Measurements from ENCODE around the gene KRT9. TPM values are rescaled to one million over a fixed set of nuclear protein-coding genes. Genes with fewer than 3 reads are reported as not detected.
"Not testable (repeated sequence)": the region's sequence is repeated elsewhere in the genome, so short reads cannot be mapped to it uniquely, and the experiment has no call there.

KRT9 gene
- total RNA-seq, 2 experiments from 2014 or later = not detected

- Mint-ChIP-seq H3K27me3 (peaks cover 4% of the 10 kb centered on the region), H3K36me3 (no peaks in the 10 kb centered on the region), H3K9me3 (ENCODE audit: low read depth) (no peaks in the 10 kb centered on the region), H3K27ac (no peak overlapping the region), H3K4me3 (no peak overlapping the region), H3K4me1 (no peaks in the 10 kb centered on the region)
- DNase-seq (no peak), ATAC-seq (no peak)
- CTCF ChIA-PET = no interaction called here
These were observed 17.4 kb upstream of the KRT9 start for GRCh38 chr17:41589301-41589700.

GRCh38 chr17:41588126-41588810, 16.4 kb upstream of the KRT9 start:
- Mint-ChIP-seq H3K36me3 (no peaks in the 10 kb centered on the region), H3K9me3 (ENCODE audit: low read depth) (no peaks in the 10 kb centered on the region), H3K4me3 (no peak overlapping the region), H3K27me3 (peaks cover 2% of the 10 kb centered on the region), H3K4me1 (no peaks in the 10 kb centered on the region), H3K27ac (no peak overlapping the region)
- CTCF ChIA-PET = interaction anchor here (0.9 kb wide), 1 partner anchor 75 kb away, joined by 3 read pairs; no protein-coding TSS in a partner anchor
- DNase-seq (no peak), ATAC-seq (no peak)

DNA sequence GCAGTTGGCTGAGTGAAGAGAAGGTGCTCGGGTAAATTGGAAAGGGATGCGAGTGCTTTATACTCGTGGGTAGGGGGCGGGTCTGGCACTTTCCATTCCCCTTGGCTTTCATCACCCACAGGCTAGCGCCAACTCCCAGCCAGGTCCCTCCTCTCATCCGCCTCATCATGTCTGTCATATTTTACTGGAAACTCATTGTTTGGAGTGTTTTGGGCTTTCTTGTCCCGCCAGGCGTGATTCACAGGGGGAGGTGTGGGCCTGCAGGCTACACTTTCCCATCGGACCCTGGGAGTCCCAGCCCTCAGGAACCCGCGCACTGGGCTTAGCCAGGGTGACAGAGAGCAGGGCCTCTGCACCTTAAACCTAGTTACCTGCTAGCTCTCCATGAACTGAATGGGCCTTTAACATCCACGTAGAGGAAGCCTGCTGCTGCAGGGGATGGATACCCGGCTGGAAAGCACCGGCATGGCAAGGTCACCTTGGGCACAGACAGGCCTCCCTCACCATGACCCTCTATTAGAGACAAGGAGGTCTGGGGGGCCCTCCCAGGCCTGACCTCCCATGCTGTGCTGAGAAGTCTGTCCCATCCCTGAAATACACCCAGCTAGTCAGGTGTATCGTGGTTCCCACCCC, 15.1 kb upstream of the KRT9 start, which contains the start of gene KRT14:
Gene KRT14, minus strand, starts transcription at position 33 of the 633 bp plus-strand sequence. CDS start 61 bp downstream, outside the sequence.
- no peak for DNase-seq
- peaks cover 7% of the 10 kb centered on the region for H3K27me3 Mint-ChIP-seq
- no peaks in the 10 kb centered on the region for H3K4me1 Mint-ChIP-seq
- CTCF ChIA-PET = interaction anchor here (0.9 kb wide), 1 partner anchor 76 kb away, joined by 3 read pairs; no protein-coding TSS in a partner anchor
- H3K36me3 Mint-ChIP-seq = no peaks in the 10 kb centered on the region
- H3K27ac Mint-ChIP-seq = no peak within 1 kb of the TSS
- H3K4me3 Mint-ChIP-seq = no peak within 1 kb of the TSS
- no peak for ATAC-seq
- no peaks in the 10 kb centered on the region for H3K9me3 Mint-ChIP-seq (ENCODE audit: low read depth)

DNA sequence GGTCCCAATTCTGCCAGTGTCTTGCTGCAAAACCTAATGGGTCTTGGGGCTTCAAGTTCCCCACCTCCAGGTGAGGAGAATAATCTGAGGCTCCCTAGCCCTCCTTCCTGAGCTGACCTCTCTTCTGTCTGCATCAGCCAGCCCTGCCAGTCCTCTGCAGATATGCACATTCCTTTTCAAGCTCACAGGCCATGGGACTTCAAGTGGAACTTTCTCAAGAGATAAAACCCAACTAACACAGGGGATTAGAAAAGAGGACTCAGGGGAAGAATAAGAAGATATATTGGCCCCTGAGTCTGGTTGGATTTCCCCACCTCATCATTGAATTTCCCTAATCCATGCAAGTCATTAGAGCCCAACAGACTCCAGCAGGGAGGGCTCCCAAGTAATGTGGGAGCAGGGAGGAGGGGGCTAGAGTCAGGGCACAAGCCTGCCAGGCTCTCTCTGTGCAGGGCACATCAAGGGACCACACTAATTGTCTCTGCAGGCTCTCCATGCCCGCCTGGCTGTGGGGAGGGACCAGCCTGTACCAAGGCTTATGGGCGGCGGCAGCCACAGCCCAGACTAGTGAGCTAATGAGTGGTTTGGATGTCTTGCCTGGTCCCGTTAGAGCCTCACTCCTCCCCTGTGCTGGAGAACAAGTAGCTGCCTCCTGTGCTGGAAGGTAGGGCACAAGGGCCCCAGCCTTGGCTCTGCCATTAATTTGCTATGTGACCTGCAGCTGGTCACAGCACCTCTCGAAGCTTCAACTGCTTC, 13.6 kb upstream of the KRT9 start:
- Mint-ChIP-seq H3K9me3 (ENCODE audit: low read depth) (no peaks in the 10 kb centered on the region), H3K27me3 (peaks cover 14% of the 10 kb centered on the region), H3K36me3 (no peaks in the 10 kb centered on the region), H3K4me3 (no peak overlapping the region), H3K27ac (no peak overlapping the region), H3K4me1 (no peaks in the 10 kb centered on the region)
- CTCF ChIA-PET = interaction anchor here (0.7 kb wide), 1 partner anchor 63 kb away, joined by 3 read pairs; no protein-coding TSS in a partner anchor
- no peak for DNase-seq
- no peak for ATAC-seq

- H3K4me1 Mint-ChIP-seq; ATAC-seq; DNase-seq; CTCF ChIA-PET; H3K9me3 Mint-ChIP-seq (ENCODE audit: low read depth); H3K36me3 Mint-ChIP-seq; H3K4me3 Mint-ChIP-seq; H3K27ac Mint-ChIP-seq: not testable (repeated sequence)
- H3K27me3 Mint-ChIP-seq = peaks cover 21% of the 10 kb centered on the region
These were observed 12.6 kb upstream of the KRT9 start for GRCh38 chr17:41584331-41584927.

- H3K9me3 Mint-ChIP-seq (ENCODE audit: low read depth) = no peaks in the 10 kb centered on the region
- CTCF ChIA-PET = interaction anchor here (0.9 to 3.3 kb wide), 2 partner anchors 65 to 79 kb away, joined by 3 to 15 read pairs; no protein-coding TSS in a partner anchor
- no peak overlapping the region for H3K4me3 Mint-ChIP-seq
- DNase-seq = no peak
- no peaks in the 10 kb centered on the region for H3K36me3 Mint-ChIP-seq
- peaks cover 24% of the 10 kb centered on the region for H3K27me3 Mint-ChIP-seq
- no peaks in the 10 kb centered on the region for H3K4me1 Mint-ChIP-seq
- H3K27ac Mint-ChIP-seq = no peak overlapping the region
- no peak for ATAC-seq
These were observed 11.6 kb upstream of the KRT9 start for GRCh38 chr17:41583137-41584127.

DNA sequence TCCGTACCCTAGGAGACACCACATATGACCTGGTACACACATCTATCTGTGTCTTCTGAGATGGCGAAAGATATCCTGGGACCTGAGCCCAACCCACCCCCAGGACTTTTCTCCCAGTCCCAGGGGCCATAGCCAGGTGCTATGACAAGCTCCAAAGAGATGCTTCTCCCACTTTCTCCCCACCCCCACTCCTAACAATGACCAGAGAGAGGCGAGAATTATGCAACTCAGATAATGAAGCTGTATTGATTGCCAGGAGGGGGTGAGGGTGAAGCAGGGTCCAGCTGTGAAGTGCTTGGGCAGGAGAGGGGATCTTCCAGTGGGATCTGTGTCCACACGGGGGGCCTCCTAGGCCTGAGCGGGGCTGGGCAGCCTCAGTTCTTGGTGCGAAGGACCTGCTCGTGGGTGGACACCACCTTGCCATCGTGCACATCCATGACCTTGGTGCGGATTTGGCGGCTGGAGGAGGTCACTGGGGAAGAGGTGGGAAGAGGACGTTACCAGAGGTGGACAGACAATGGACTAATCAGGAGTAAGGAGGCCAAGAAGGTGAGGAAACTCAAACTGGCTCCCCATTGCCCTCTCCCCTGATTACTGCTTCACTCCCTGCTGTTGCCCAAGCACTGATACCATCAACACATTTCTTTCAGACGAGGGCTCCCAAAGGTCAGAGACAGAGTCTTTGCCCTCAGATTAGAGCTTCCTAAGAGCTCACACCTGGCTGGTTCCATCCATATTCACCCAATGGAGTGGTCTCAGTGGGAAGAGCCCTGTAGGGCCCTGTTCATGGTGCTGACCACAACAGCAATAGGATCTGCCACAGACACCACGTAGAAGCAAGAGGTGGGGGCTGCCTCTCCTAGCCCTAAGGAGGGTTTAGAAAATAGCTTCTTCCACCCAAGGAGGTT, 10.5 kb upstream of the KRT9 start:
- DNase-seq; H3K4me3 Mint-ChIP-seq; ATAC-seq; H3K9me3 Mint-ChIP-seq (ENCODE audit: low read depth); H3K27ac Mint-ChIP-seq; H3K36me3 Mint-ChIP-seq; H3K4me1 Mint-ChIP-seq: not testable (repeated sequence)
- CTCF ChIA-PET = interaction anchor here (0.9 to 3.3 kb wide), 3 partner anchors 66 to 81 kb away, joined by 3 to 15 read pairs (median 5); no protein-coding TSS in a partner anchor
- H3K27me3 Mint-ChIP-seq = peaks cover 32% of the 10 kb centered on the region

GRCh38 chr17:41581366-41582060, 9.7 kb upstream of the KRT9 start:
- Mint-ChIP-seq H3K27ac (no peak overlapping the region), H3K27me3 (peaks cover 32% of the 10 kb centered on the region), H3K4me3 (no peak overlapping the region), H3K9me3 (ENCODE audit: low read depth) (no peaks in the 10 kb centered on the region), H3K36me3 (no peaks in the 10 kb centered on the region), H3K4me1 (no peaks in the 10 kb centered on the region)
- no peak for ATAC-seq
- DNase-seq = no peak
- CTCF ChIA-PET = interaction anchor here (0.7 to 3.3 kb wide), 3 partner anchors 32 to 81 kb away, joined by 3 to 15 read pairs (median 5); no protein-coding TSS in a partner anchor

DNA sequence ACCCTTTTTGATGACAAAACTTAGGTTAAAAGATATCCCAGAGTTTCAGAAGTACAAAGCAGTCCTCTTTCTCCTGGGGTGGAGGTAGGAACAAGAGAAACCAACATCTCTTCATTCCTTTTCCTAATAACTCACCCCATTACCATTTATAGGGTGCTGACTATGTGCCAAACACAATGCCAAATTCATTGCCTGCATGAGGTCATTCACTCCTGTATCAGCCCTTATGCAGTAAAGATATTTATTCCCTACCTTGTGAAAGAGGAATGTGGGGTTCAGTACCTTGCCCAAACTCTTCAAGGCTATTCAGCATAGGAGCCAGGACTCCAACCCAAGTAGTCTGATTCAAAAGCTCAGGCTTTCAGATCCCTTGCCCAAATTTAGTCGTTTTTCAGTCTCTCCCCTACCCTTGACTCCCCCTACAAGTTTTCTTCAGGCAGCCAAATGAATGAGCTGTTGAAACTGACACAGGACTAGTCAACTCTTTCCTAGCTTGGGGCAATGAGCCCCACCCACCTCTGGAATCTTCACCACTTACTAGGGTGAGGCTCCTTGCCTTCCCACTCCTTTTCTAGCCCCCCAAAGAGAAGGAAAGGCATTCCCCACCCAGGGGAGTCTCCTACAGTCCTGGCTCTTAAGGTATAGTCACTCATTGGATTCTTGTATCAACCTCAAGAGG, 9.0 kb upstream of the KRT9 start:
- Mint-ChIP-seq H3K27me3 (peaks cover 35% of the 10 kb centered on the region), H3K27ac (no peak overlapping the region), H3K9me3 (ENCODE audit: low read depth) (no peaks in the 10 kb centered on the region), H3K4me1 (no peaks in the 10 kb centered on the region), H3K4me3 (no peak overlapping the region), H3K36me3 (no peaks in the 10 kb centered on the region)
- ATAC-seq (no peak), DNase-seq (no peak)
- CTCF ChIA-PET = interaction anchor here (0.7 to 3.3 kb wide), 3 partner anchors 32 to 82 kb away, joined by 3 to 15 read pairs (median 5); no protein-coding TSS in a partner anchor

DNA sequence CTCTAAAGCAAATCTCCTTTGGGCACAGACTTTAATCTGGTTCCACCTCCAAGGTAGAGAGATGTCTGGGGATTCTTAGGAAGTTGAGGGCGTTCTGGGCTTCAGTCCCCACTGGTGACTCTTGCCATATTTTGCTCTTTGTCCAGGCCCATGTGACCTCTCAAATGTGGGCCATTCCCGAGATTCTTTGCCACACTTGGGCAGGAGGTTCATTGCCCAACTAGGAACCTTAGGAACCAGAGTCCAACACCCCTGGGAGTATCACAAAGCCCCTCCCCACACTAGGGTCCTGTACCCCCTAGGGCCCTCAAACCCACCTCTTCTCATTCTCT, 8.4 kb upstream of the KRT9 start:
- Mint-ChIP-seq H3K36me3 (no peaks in the 10 kb centered on the region), H3K9me3 (ENCODE audit: low read depth) (no peaks in the 10 kb centered on the region)
- CTCF ChIA-PET = interaction anchor here (1.0 to 3.3 kb wide), 7 partner anchors 31 to 86 kb away, joined by 3 to 28 read pairs (median 15); no protein-coding TSS in a partner anchor

More for the DNA sequence above, 8.4 kb upstream of the KRT9 start:
- ATAC-seq (no peak), DNase-seq (no peak)
- no peak overlapping the region for H3K4me3 Mint-ChIP-seq
- H3K27me3 Mint-ChIP-seq = peaks cover 38% of the 10 kb centered on the region
- no peaks in the 10 kb centered on the region for H3K4me1 Mint-ChIP-seq
- H3K27ac Mint-ChIP-seq = no peak overlapping the region
